ENCODE measurements around the gene FOXD2.
"Not testable (repeated sequence)": the region's sequence is repeated elsewhere in the genome, so short reads cannot be mapped to it uniquely, and the experiment has no call there.

The FOXD2 gene

DNA sequence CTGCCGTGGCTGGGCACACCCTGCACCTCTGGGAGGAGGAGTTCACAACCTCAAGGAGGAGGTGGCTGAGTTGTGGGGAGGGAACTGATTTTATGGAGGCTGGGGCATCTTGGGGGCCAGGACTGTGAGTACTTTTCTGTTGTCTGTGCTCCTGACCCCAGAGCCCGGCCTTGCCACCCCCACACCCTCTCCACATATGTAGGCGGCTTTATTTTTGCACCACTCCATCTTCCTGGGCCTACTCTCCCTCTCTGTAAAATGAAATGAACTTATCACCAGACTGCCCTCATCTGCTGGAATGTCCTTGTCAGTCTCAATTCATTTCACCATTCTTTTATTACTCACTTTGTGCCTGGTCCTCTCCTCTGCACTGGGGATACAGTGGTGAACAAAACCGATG is 12.8 kb downstream of the FOXD2 start:
- TF ChIP-seq, protein P1, sequence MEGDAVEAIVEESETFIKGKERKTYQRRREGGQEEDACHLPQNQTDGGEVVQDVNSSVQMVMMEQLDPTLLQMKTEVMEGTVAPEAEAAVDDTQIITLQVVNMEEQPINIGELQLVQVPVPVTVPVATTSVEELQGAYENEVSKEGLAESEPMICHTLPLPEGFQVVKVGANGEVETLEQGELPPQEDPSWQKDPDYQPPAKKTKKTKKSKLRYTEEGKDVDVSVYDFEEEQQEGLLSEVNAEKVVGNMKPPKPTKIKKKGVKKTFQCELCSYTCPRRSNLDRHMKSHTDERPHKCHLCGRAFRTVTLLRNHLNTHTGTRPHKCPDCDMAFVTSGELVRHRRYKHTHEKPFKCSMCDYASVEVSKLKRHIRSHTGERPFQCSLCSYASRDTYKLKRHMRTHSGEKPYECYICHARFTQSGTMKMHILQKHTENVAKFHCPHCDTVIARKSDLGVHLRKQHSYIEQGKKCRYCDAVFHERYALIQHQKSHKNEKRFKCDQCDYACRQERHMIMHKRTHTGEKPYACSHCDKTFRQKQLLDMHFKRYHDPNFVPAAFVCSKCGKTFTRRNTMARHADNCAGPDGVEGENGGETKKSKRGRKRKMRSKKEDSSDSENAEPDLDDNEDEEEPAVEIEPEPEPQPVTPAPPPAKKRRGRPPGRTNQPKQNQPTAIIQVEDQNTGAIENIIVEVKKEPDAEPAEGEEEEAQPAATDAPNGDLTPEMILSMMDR (IDR thresholded peaks at IDR 0.05; ENCODE audit: control insufficient read depth, extremely low read depth, insufficient read depth) = no peak
- DNase-seq (ENCODE audit: low read depth) = no peak
- H3K4me3 ChIP-seq (ENCODE audit: low read depth, low read length) = no peak overlapping the region

DNA sequence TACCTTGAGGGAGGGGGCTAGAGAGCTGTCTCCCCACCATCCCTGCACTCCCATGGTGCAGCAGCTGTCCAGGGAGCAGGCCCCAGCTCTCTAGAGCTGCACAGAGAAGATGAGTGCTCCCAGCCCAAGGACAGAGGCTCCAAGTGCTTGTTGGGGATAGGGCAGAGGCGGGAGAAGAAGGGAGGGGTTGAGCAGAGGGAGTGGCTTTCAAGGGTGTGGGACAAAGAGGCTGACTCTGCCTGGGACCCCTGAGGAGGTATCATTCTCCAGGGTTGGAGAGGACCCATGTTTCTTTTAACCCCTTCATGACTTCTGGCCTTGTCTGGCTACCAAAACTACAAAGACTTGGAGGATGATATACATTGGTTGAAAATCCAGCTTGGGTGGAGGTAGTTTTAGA is 14.6 kb downstream of the FOXD2 start:
- H3K4me3 ChIP-seq (ENCODE audit: low read depth, low read length) = no peak overlapping the region
- no peak for DNase-seq (ENCODE audit: low read depth)
- TF ChIP-seq, protein P1 (IDR thresholded peaks at IDR 0.05; ENCODE audit: control insufficient read depth, extremely low read depth, insufficient read depth) = no peak

DNA sequence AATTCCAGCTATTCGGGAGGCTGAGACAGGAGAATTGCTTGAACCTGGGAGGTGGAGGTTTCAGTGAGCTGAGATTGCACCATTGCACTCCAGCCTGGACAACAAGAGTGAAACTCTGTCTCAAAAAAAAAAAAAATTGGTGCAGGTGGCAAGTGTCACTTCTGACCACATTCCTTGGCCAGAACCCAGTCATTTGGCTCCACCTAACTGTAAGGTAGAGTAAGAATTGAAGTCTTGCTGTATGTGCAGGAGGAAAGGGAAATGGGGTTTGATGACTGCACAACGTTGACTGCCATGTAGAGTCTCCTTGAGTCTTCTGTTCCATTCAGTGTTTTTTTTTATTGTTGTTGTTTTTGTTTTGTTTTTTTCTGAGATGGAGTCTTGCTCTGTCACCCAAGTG is 16.1 kb downstream of the FOXD2 start:
- not testable (repeated sequence) for DNase-seq (ENCODE audit: low read depth); H3K4me3 ChIP-seq (ENCODE audit: low read depth, low read length)

DNA sequence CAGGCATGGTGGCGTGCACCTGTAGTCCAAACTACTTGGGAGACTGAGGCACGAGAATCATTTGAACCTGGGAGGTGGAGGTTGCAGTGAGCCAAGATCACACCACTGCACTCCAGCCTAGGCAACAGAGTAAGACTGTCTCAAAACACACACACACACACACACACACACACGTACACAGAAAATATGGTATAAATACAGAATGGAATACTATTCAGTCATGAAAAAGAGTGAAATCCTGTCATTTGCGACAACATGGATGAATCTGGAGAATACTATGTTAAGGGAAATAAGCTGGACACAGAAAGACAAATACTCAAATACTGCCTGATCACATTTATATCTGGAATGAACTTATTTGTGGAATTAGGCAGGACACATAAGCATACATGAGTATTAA is 18.4 kb downstream of the FOXD2 start:
- no peak for DNase-seq (ENCODE audit: low read depth)
- TF ChIP-seq, protein P1 (IDR thresholded peaks at IDR 0.05; ENCODE audit: control insufficient read depth, extremely low read depth, insufficient read depth) = no peak
- H3K4me3 ChIP-seq (ENCODE audit: low read depth, low read length) = no peak overlapping the region

DNA sequence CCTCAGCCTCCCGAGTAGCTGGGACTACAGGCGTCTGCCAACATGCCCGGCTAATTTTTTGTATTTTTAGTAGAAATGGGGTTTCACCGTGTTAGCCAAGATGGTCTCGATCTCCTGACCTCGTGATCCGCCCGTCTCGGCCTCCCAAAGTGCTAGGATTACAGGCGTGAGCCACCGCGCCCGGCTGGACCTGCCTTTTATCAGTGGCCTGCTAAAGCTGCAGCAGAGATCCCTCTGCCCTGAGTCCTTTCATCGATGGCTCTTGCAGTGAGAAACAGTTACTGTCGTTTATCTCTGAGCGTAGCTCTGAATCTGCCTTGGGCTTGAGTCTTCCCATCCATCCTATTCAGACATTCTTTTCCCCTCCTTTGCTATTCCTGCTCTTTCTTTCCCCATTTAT is 19.7 kb downstream of the FOXD2 start:
- not testable (repeated sequence) for H3K4me3 ChIP-seq (ENCODE audit: low read depth, low read length); DNase-seq (ENCODE audit: low read depth)

DNA sequence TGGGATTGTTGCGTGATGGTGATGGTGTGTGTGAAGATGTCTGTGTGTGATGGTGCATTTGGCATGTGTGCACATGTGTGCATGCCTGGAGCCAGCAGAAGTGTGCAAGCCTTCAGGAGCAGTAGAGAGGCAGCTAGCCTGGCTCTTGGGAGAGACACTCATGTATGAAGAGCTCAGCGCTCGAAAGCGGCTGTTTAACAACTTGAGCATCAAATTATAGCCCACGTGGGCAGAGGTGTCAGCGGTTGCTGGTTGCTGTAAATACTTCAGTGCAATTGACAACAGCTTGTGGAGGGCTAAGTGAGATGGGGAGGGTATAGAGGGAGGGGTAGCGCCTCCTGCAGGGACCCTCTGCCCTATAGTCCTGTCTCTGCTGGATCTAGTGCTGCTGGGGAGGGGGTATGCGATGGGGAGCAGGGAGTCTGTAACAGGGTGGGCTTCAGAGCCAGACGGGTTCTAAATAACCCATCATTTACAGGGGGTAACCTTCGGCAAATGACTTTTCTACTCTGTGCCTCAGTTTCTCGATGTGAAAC is 21.5 kb downstream of the FOXD2 start:
- no peak for DNase-seq (ENCODE audit: low read depth)
- no peak overlapping the region for H3K4me3 ChIP-seq (ENCODE audit: low read depth, low read length)
- TF ChIP-seq, protein P1 (IDR thresholded peaks at IDR 0.05; ENCODE audit: control insufficient read depth, extremely low read depth, insufficient read depth) = no peak

DNA sequence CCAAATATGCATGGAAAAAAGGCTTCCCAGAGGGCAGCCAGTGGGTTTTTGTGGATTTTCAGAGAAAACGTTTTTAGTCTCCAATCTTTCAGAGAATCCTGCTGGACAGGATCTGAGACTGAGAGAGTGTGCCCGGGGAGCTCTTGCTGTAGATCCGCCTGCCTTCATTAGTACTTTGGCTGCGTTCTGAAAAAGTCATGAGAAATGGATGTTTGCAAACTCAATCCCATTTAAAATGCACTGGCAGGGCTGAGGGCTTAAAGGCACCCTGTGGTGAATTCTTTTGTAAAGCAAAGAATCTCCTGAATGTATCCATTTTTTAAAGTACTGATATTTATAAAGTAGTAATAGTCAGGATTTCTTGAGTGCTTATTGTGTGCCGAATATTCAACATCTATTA is 22.2 kb downstream of the FOXD2 start:
- no peak overlapping the region for H3K4me3 ChIP-seq (ENCODE audit: low read depth, low read length)
- TF ChIP-seq, protein P1 (IDR thresholded peaks at IDR 0.05; ENCODE audit: control insufficient read depth, extremely low read depth, insufficient read depth) = no peak
- no peak for DNase-seq (ENCODE audit: low read depth)

DNA sequence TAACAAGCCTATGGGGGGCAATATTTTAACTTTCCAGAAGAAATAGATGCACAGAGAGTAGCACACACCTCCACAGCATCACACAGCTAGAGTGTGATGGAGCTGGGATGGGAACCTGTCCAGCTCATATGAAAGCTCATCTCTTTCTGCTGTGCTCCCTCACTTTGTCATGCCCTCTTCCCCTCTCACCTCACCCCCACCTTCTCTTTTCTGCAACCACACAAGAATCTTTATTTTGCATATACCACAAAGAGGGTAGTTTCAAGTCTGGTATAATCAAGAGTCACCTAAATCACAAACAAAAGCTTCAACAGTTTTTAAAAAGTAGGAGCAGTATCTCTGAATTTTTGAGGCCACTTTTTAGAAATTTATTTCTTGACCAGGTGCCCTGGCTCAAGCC is 22.6 kb downstream of the FOXD2 start:
- TF ChIP-seq, protein P1 (IDR thresholded peaks at IDR 0.05; ENCODE audit: control insufficient read depth, extremely low read depth, insufficient read depth) = no peak
- no peak for DNase-seq (ENCODE audit: low read depth)
- H3K4me3 ChIP-seq (ENCODE audit: low read depth, low read length) = no peak overlapping the region
